ENCODE results near the gene DNPH1.

The DNPH1 gene

GRCh38 chr6:43267619-43268354, 38.5 kb upstream of the DNPH1 start:
- Histone ChIP-seq H3K4me1 (ENCODE audit: control insufficient read depth in 1 of 2, insufficient read depth in 1 of 2, low read depth in 1 of 2, low read length in 1 of 2) (peaks cover 0 to 3% of the 10 kb centered on the region in 2 experiments), H3K9me3 (no peaks in the 10 kb centered on the region), H3K27ac (no peak overlapping the region), H3K27me3 (peaks cover 73% of the 10 kb centered on the region), H3K4me3 (ENCODE audit: low read depth in 1 of 2, low read length in 1 of 2) (no peak overlapping the region), H3K36me3 (no peaks in the 10 kb centered on the region)
- no peak for TF ChIP-seq CTCF (IDR thresholded peaks at IDR 0.05)

GRCh38 chr6:43265564-43265963, 36.3 kb upstream of the DNPH1 start:
- peaks cover 51% of the 10 kb centered on the region for H3K27me3 ChIP-seq
- H3K9me3 ChIP-seq: no peaks in the 10 kb centered on the region
- peaks cover 0 to 3% of the 10 kb centered on the region in 2 experiments for H3K4me1 ChIP-seq (ENCODE audit: control insufficient read depth in 1 of 2, insufficient read depth in 1 of 2, low read depth in 1 of 2, low read length in 1 of 2)
- no peak overlapping the region for H3K27ac ChIP-seq
- no peak for TF ChIP-seq CTCF (IDR thresholded peaks at IDR 0.05)
- no peaks in the 10 kb centered on the region for H3K36me3 ChIP-seq
- no peak overlapping the region for H3K4me3 ChIP-seq (ENCODE audit: low read depth in 1 of 2, low read length in 1 of 2)

- Histone ChIP-seq H3K27me3 (peaks cover 42% of the 10 kb centered on the region), H3K36me3 (no peaks in the 10 kb centered on the region), H3K4me3 (ENCODE audit: low read depth in 1 of 2, low read length in 1 of 2) (no peak overlapping the region), H3K9me3 (no peaks in the 10 kb centered on the region), H3K27ac (no peak overlapping the region), H3K4me1 (ENCODE audit: control insufficient read depth in 1 of 2, insufficient read depth in 1 of 2, low read depth in 1 of 2, low read length in 1 of 2) (peaks cover 0 to 2% of the 10 kb centered on the region in 2 experiments)
- TF ChIP-seq CTCF (IDR thresholded peaks at IDR 0.05): no peak
These were observed 35.4 kb upstream of the DNPH1 start for GRCh38 chr6:43264599-43265145.

- Histone ChIP-seq H3K4me3 (ENCODE audit: low read depth in 1 of 2, low read length in 1 of 2) (no peak overlapping the region), H3K9me3 (no peaks in the 10 kb centered on the region), H3K27ac (no peak overlapping the region), H3K4me1 (ENCODE audit: control insufficient read depth in 1 of 2, insufficient read depth in 1 of 2, low read depth in 1 of 2, low read length in 1 of 2) (no peaks in the 10 kb centered on the region), H3K36me3 (no peaks in the 10 kb centered on the region), H3K27me3 (peaks cover 34% of the 10 kb centered on the region)
- TF ChIP-seq CTCF (IDR thresholded peaks at IDR 0.05): peak; percentile 70
These were observed 34.3 kb upstream of the DNPH1 start for GRCh38 chr6:43263314-43264178.

- peaks cover 27% of the 10 kb centered on the region for H3K27me3 ChIP-seq
- TF ChIP-seq CTCF (IDR thresholded peaks at IDR 0.05): no peak
- no peaks in the 10 kb centered on the region for H3K36me3 ChIP-seq
- no peaks in the 10 kb centered on the region for H3K4me1 ChIP-seq (ENCODE audit: control insufficient read depth in 1 of 2, insufficient read depth in 1 of 2, low read depth in 1 of 2, low read length in 1 of 2)
- H3K27ac ChIP-seq: no peak overlapping the region
- H3K9me3 ChIP-seq: no peaks in the 10 kb centered on the region
- no peak overlapping the region for H3K4me3 ChIP-seq (ENCODE audit: low read depth in 1 of 2, low read length in 1 of 2)
These were observed 33.6 kb upstream of the DNPH1 start for GRCh38 chr6:43262780-43263313.
